Measurements from ENCODE around the gene FBXW10B.
"Not testable (repeated sequence)": the region's sequence is repeated elsewhere in the genome, so short reads cannot be mapped to it uniquely, and the experiment has no call there.

DNA sequence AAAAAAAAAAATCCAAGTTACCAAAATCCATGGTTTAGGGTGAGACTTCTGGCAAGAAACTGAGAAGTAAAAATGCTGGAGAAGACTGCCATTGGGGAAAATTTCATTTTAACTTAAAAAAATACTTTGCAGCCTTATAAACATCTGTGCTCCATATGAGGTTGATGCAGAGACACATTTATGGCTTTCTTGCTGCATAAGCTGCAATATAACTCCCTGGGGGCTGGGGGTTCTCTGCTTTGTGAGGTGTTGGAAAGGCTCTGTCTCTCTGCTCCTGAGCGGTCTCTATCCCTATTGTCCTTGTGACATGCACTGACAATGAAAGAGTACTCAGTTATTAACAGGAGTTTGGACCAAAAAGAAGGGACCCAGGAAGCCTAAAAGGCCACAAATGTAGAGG lies 6.4 kb downstream of the FBXW10B start:
- TF ChIP-seq POLR2A (IDR thresholded peaks at IDR 0.05) = not testable (repeated sequence)
- TF ChIP-seq, protein P1, sequence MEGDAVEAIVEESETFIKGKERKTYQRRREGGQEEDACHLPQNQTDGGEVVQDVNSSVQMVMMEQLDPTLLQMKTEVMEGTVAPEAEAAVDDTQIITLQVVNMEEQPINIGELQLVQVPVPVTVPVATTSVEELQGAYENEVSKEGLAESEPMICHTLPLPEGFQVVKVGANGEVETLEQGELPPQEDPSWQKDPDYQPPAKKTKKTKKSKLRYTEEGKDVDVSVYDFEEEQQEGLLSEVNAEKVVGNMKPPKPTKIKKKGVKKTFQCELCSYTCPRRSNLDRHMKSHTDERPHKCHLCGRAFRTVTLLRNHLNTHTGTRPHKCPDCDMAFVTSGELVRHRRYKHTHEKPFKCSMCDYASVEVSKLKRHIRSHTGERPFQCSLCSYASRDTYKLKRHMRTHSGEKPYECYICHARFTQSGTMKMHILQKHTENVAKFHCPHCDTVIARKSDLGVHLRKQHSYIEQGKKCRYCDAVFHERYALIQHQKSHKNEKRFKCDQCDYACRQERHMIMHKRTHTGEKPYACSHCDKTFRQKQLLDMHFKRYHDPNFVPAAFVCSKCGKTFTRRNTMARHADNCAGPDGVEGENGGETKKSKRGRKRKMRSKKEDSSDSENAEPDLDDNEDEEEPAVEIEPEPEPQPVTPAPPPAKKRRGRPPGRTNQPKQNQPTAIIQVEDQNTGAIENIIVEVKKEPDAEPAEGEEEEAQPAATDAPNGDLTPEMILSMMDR (IDR thresholded peaks at IDR 0.05) = not testable (repeated sequence)

Data from esophagus squamous epithelium (tissue), 4 donors.